ELF-1 (cell line): ENCODE measurements around the gene USP7.
"Not testable (repeated sequence)": the region's sequence is repeated elsewhere in the genome, so short reads cannot be mapped to it uniquely, and the experiment has no call there.

Experiments used
- DNase-seq: peaks from one replicate; pipeline ENCODE4 v3.0.0-alpha.2; 2016; ENCODE audit warnings: low read depth, low spot score

The USP7 gene

DNA sequence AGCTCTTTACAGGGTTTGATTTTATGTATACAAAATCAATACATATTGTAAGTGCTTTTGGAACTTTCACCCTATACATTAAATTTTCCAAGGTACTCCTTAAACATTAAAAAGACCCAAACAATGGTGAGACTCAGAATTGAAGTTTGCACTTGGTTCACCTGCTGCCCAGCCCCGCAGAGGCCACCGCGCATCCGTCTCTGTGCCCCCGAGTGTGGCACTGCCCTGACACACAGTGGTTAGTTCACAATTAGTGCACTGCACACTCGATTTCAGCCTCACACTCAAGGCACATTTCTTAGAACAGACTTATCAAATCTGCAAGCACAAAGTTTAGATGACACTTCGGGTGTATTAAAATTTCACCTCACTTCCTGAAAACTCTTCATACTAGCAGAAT, 38.3 kb downstream of the USP7 start:
- no peak for DNase-seq

DNA sequence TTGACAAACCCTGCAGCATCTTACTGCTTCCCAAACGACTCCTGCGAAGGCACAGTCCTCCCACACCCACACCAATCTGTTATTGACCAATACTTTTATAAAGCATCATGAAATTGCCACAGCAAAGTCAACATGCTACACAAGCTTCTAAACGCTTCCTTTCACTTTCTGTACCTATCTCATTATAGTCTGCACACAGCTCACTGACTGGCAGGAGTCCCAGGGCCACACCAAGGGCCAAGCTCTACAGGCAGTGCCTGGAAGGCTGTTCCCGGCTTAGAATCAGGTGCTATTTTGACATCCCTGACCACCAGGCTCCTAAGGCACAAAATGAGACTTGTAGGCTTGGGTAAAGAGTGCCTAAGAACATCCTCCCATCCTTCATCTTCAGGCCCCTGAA, 39.5 kb downstream of the USP7 start:
- no peak for DNase-seq

DNA sequence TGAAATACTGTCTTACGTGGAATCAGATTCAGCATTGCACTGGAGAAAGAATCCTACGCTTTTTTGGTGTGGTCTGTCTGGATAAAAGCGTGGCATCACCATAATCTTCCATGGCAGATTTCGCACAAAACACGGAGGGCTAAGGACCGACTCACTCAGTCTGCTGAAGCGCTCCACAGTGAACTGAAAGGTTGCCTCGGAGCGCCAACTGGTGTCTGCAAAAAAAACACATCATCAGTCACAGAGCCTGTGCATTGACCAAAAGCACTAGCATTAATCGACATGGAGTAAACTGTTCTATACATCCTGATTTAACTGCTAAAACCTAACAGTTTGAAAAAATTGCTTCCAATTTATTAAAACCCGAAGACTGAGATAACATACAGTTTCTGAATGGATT, 40.5 kb downstream of the USP7 start:
- DNase-seq: no peak

DNA sequence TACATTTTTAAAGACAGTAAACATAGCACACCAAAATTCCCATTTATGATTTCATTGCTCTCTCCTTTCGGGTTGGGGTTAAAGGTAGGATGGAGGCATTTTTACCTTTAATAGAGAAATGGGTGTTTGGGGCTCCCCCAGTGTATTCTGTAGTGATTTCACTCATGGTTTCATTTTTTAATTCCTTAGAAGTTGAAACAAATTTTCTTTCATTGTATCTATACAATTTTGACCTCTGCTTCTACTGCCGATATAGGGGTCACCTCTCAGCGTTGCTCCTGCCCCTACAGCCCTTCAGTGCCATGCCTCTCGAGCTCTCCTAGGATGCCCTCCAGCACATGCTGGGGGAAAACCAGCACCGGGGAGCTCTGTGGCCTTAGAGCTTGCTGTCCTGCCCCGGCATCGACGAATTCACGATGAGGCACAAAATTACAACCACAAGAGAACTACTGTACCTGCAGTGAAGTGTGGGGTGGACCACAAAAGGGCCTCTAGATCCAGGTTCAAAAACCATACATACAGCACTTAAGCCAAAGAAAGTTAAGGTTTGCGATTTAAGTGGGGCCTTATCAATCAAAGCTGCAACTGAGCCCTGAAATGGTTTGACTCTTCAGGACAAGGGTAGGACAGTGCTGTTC, 42.2 kb downstream of the USP7 start:
- DNase-seq: no peak

DNA sequence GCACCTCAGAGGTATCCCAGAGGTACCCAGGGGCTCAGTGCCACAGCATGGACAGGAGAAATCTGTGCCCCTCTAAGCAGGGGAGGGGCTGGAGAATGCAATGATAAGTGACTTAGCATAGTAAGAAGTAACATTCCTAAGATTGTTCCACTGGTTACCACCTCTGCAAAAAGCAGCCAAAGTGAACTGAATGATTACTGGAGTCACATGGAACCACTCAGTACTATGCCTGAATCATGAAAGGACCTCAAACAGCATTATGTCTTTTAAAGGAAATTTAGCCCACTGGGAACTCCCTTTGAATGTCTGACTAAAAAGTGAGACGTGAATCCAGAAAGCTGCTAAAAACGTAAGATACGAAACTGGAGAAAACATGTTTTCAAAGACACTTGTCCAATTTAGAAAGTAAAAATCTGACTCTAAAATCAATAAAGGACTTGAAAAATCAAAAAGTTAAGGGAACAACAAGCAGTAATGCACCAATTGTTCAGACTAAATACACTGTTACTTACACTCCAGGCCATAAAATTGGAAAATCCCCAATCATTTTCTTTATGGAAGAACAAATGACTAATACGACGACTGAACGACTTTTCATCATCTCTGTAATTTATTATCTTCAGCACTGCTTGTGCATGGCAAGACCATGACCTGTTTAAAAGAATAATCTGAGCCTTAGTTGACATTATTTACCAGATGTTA, 42.9 kb downstream of the USP7 start:
- no peak for DNase-seq

DNA sequence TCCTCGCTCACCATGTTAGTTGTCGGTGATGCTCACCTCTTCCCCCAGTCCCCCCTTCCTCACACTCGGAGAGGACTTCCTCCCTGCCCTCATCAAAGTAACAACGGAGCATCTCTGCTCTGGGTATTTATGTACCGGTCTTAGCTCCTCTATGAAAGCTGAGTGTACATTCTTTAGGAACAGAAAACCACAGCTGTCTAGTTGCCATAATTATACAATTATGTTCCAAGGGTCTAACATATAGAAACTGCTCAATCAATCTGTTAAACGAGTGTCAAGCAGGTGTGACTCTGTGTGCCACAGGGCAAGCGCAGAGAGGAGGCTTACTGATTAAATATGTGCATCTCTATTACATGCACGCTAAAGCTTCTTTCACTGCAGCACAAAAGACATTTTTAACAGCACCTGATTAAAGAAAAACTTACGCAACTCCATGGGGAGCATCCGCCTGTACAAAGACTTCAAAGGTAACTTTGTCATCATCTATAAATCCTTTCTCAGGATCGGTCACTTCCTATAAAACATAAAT, 43.7 kb downstream of the USP7 start:
- DNase-seq: no peak

DNA sequence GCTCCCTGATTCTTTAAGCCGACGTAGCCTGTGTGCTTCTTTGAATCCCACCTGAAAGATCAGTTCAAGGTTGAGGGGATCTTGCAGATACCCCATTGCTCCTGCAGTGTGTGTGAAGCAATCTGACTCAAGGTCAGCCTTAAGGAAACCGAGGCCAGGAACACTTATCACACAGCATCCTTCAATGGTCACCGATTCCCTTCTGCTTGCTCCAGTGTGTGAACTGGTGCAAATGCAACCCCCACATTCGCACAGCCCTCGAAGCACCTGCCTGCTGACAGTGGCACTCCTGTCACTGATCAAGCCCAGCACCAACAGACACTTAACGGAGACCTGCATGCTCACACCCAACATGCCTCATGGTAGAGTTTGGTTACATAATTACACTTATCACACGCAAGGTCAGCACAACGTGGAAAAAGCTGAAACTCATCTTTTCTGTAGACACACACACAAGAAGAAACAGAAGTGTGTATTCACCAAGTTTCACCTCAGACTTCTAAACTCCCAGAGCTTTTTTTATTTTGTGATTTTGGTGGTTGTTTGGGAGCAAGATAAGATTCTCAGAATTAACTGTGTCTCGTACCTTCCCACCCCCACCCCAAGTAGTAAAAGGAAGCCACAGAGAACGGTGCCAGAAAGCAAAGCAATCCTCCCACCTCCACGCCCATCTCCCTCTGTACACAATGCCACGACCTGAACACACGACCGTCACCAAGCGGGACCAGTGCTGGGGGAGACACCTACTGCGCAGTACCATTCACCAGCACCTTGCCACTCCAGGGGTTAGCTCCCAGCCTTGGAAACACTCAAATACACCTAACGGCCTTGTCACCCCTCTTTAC, 44.4 kb downstream of the USP7 start:
- DNase-seq: no peak

DNA sequence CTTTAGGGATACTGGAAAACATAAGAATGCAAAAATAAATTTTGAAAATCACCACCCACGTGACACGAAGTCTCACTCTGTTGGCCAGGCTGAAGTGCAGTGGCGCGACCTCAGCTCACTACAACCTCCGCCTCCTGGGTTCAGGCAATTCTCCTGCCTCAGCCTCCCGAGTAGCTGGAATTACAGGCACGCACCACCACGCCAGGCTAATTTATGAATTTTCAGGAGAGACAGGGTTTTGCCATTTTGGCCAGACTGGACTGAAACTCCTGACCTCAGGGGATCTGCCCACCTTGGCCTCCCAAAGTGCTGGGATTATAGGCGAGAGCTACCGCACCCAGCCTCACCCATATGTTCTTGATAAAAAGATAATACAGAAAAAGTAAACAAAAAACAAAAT, 46.4 kb downstream of the USP7 start:
- DNase-seq: not testable (repeated sequence)

DNA sequence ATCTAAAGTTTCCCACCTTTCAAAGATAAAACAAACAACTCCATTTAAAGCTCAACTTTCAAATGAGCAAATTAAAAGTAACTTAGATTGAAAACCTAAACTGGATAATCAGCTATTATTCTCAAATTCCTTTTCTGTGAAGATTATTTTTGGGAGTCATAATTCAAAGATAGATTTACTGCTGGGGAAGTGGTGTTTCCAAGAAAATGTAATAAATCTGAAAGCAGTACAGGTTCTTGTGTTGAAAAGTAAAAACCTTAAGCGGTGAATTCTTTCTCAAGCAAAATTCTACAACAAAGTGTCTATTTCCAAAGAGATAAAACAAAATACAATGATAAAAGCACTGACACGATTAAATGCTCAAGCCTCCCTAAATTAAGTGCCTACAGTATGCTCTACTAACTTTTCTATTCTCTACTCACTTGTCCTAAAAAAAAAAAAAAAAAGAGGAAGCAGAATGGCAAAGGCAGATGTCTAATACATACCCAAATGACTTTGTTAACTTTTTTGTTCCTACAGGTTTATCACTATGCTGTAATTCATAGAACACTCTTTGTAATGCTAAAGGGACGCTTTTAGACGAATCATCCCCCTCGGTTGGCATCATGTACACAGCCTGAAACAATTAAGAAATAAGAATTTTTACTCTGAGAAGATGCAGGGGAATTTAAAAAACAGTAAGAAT, 47.0 kb downstream of the USP7 start:
- no peak for DNase-seq

DNA sequence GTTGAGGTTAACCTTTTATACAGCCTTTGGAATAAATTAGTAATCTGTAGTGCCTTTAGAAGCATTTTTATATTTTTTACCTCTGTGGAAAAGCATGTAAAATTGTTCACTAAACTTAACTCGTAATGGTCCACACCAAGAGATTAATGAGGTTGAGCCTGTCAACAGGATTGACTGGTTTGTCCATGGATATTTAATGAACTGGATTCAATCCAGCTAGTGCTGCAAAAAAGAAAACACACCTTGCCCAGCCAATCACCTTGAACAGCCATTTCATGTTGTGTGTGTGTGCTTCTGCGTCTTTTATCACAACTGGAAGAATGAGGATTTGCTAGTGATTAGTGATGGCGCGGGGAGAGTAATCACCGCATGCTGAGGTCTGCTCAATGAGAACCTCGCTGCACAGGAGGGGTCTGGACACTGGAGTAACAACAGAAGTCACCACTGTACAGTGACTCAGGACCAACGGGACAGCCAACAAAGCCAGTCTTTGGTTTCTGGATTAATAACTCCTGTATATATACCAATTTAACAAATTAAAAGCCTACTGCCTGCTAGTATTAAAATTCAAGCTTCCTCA, 47.9 kb downstream of the USP7 start:
- DNase-seq: no peak

DNA sequence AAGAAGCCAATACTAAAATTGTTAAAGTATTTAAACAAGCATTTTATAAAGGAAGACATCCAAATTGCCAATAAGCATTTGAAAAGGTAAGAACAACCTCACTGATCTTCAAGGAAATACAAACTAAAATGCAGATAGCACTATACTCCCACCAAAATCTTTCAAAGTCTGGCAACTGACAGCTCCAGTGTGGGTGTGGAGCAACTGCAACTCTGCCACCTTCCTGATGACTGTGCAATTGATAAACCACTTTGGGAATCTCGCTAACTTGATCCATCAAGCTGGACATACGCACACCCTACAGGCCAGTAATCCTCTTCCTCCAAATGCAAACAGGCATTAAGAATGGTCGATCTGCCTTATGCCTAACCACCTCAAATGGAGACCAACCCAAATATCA, 49.6 kb downstream of the USP7 start:
- no peak for DNase-seq

DNA sequence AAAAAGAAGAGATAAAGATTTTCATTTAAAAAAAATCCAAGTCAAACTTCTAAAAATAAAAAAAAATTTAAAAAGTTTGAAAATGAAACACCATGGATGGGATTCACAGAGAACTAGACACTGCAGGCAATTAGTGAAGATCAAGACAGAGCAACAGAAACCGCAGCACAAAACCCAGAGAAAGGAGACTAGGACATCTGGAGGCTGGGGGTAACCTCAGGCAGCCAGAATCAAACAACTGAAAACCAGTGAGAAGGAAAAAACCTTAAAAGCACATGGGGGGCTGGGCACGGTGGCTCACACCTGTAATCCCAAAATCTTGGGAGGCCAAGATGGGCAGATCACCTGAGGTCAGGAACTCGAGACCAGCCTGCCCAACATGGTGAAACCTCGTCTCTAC, 50.9 kb downstream of the USP7 start:
- no peak for DNase-seq

DNA sequence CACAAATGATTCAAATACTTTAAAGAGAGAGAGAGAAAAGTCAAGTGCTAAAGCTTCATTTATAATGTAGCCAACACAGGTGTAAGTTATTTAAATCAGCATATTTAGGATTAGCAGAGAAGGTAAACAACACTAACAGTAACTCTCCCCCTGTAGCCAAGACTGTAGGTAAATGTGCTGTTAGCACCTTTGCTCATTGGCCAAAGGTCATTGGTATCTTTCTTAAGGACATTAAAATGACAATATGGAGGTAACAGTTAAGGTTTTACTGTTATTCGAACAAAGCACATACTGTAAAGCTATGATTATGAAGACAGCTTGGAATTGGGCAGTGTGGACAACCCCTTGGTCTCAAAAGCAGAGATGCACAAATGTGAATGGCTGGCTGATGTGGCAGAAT, 52.9 kb downstream of the USP7 start:
- DNase-seq: no peak

DNA sequence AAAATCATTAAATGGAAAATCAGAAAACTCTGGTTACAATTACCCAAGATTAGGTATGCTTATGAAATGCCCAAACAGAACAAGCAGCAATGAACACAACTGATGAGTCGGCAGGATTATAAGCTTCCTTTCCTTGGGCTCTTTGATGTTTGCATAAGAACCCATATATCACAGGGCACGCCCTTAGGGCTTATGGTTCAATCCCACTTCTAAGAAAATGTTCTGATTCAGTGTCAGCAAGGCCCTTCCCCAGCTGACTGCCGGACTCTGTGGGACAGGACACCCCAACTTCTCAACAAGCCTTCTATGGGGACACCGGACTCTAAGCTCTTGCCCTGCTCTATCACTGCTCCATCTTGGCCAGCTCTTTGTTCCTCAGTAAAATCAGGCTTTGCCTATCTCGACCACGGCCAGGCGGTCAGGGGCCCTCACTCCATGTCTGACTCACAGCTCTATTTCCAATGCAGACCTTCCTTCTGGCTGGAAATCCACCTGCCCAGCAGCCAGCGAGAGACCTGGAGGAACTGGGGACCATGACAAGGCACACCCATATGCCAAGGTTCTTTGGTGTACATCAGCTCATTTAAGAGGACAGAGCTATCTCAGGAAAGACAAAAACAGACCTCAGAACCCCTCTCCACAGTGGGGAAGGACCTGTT, 54.8 kb downstream of the USP7 start:
- DNase-seq: peak; percentile 36

DNA sequence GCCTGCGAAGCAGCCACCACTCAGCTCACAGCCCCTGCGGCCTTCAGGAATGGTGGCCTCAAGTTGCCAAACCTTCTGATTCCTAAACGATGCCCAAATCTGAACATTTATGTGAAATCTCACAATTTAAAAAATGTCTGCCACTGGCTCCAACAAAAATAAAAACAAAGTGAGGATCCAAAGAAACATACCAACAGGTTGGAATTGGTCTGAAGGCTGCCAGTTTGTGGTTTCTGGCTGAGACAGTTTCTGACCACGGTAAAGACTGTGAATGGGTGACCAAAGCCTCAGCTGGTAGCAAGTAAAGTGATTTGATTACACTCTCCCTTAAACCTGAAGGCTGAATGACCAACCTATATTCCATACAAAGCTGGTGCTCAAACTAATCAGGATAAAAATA, 56.6 kb downstream of the USP7 start:
- DNase-seq: no peak

DNA sequence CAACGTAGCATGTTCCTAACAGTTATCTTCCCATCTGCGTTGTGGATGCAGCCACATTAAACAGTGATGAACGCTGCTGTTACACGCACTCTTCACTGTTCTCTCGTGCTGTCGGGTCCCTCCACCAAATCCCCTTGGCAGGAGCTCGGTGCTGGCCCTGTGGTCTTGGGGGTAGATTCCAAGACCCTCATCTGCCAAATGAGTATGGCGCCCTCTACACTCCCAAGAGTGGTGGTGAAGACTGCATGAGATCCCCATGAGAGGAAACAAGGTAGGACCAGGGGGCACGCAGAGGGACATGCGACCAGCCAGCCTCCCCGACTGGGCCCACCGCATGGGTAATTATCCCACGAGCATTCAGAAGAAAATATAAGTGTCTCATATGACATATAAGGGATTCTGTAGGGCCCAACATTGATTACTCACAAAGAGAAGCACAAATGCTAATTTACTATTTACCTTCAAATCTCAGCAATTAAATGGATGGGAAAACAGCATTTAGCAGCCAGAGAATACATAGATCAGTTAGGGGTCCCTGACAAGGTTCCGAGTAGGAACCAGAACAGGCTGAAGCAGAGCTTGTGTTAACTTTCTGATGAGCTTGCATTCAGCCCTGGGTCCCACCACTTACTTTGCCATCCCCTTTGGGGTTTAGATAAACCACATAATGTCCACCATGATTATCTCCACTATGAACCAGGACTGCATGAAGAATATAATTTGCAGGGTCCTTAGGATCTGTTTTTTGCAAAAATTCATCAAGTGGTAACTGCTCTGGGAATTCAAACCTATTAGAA, 57.7 kb downstream of the USP7 start:
- peak; percentile 30 for DNase-seq

DNA sequence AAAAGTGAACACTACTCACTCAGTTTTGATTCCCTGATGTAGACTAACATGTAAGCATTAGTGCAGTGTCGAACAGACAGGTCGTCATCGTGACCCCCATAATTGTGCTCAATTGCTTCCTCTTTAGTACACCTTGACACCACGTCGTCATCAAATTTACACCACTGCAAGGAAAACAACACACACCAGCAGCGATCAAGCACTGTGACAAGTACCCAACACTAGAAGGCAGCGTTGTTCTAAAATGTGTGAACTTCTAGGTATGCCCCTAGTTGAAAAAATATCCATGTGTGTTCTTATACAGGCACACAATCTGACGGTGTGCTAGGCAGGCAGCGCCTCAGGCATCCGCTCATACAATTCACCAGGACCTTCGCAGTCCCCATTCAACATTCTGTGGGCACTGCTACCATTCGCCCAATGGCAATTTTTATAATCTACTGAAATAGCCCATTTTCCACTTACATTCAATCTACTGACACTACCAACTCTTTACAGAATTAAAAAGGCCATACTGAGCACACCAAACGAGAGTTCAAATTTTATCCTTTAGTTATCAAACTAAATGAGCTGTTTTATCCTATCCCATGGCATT, 58.4 kb downstream of the USP7 start:
- DNase-seq: peak; percentile 36

DNA sequence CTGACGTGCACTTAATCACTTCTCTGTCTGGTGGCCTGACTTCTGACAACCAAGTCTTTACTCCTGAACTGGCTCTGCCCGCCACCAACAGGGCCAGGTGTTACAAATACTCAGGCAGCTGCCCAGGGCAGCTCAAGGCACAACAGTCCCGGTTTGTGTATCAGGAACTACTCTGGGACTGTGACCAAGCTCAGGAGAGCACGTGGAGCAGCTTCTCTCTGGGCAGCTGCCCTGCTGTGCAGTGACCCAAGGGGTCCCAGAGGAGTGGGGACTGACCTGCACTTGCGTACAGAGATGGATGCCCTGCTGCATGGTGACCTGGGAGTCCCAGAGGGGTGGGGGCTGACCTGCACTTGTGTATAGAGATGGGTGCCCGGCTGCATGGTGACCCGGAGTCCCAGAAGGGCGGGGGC, 59.7 kb downstream of the USP7 start:
- DNase-seq: no peak

DNA sequence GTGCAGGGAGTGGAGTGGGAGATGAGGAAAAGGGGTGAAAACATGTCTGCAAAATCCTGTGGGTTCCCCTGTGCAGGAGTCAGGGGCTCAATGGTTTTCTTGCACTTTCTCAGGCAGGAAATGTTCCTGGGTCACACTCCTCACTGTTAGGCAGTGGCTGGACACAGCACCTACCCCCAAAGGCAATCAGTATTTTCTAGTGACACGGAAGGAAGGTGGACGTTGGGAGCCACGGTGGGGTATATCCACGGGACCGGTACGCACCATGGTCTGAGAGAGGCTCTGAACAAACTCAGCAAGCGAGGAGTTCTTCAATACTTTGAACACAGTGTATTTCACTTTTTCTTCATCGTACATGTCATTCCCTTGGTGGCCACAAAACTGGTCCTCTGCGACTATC, 60.7 kb downstream of the USP7 start:
- no peak for DNase-seq
